Measurements from ENCODE around the gene MXRA8. TPM values are rescaled to one million over a fixed set of nuclear protein-coding genes. Genes with fewer than 3 reads are reported as not detected.

The MXRA8 gene
- total RNA-seq, 1 experiment from 2014 or later, result 9.6 TPM

GRCh38 chr1:1367315-1367714 is 9.0 kb upstream of the MXRA8 start:
- Histone ChIP-seq H3K9me3 (ENCODE audit: control insufficient read depth, low read depth, low read length) (peaks cover 20% of the 10 kb centered on the region), H3T11ph (ENCODE audit: low read length) (no peak overlapping the region), H3K4ac (ENCODE audit: low read depth, low read length) (no peak overlapping the region), H4K5ac (ENCODE audit: insufficient read length, low read depth, low read length) (no peak overlapping the region), H3K9ac (ENCODE audit: extremely low read depth, insufficient read length, low read length) (no peak overlapping the region), H2BK20ac (ENCODE audit: low read depth, low read length, poor library complexity, severe bottlenecking) (no peak overlapping the region), H3K27ac (ENCODE audit: insufficient read length, low read depth, low read length) (no peak overlapping the region), H2BK12ac (ENCODE audit: insufficient read length, low read depth, low read length) (no peak overlapping the region), H4K20me1 (ENCODE audit: control insufficient read depth, insufficient read depth, insufficient read length) (no peaks in the 10 kb centered on the region), H2AK5ac (ENCODE audit: insufficient read length, low read length) (no peak overlapping the region), H2BK120ac (ENCODE audit: low read depth, low read length, poor library complexity, severe bottlenecking) (no peak overlapping the region), H2BK15ac (ENCODE audit: low read depth, low read length) (no peak overlapping the region), H3K27me3 (ENCODE audit: insufficient read depth, low read length) (no peaks in the 10 kb centered on the region), H3K79me2 (ENCODE audit: insufficient read depth, low read length) (no peaks in the 10 kb centered on the region), H3K79me1 (ENCODE audit: insufficient read depth, low read depth, low read length, poor library complexity, severe bottlenecking) (no peaks in the 10 kb centered on the region), H3K23me2 (ENCODE audit: insufficient read length, low read depth, low read length, poor library complexity, severe bottlenecking) (peaks cover 3% of the 10 kb centered on the region), H3K56ac (ENCODE audit: insufficient read length, low read depth, low read length) (no peak overlapping the region), H4K91ac (ENCODE audit: insufficient read length, low read depth, low read length) (no peak overlapping the region), H3K4me1 (ENCODE audit: insufficient read depth, low read length) (no peaks in the 10 kb centered on the region; the same call in 1 of the 2 replicates), H2AFZ (ENCODE audit: low read length) (no peak overlapping the region), H3K23ac (ENCODE audit: insufficient read length, low read depth, low read length) (no peak overlapping the region), H2BK5ac (ENCODE audit: insufficient read length, low read length) (no peak overlapping the region), H3K18ac (ENCODE audit: insufficient read length, low read depth, low read length) (no peak overlapping the region), H4K8ac (replicated peaks; ENCODE audit: insufficient read length, low read depth, low read length) (no peak overlapping the region), H3K4me2 (ENCODE audit: insufficient read depth, insufficient read length, low read length) (no peak overlapping the region), H3K14ac (ENCODE audit: insufficient read depth, low read length) (no peak overlapping the region)
- DNase-seq, result no peak
- Mint-ChIP-seq H3K4me1 (peaks cover 0 to under 1% of the 10 kb centered on the region in 2 experiments; a peak in 2 of 4 replicates), H3K27me3 (ENCODE audit: low read depth) (peaks cover 23% of the 10 kb centered on the region), H3K27ac (no peak overlapping the region), H3K4me3 (no peak overlapping the region), H3K36me3 (ENCODE audit: insufficient read depth in 1 of 3, low read depth in 3 of 3) (peaks cover 0 to 2% (median 0%) of the 10 kb centered on the region in 3 experiments; a peak in 2 of 7 replicates), H3K9me3 (no peaks in the 10 kb centered on the region; a peak in 1 of 5 replicates)
- TF ChIP-seq CTCF (conservative IDR thresholded peaks at IDR 0.05), result no peak
- 100% methylated on average over 5 of the region's 5 CpGs for WGBS (ENCODE audit: extremely low coverage, insufficient read length, low lambda C conversion rate)

Data from H9 (cell line).